ENCODE results near the gene SERPINA5. TPM values are rescaled to one million over a fixed set of nuclear protein-coding genes. Genes with fewer than 3 reads are reported as not detected.

The SERPINA5 gene
- total and polyA plus RNA-seq, 8 donors: 52.3 to 139 (median 96.0) TPM

DNA sequence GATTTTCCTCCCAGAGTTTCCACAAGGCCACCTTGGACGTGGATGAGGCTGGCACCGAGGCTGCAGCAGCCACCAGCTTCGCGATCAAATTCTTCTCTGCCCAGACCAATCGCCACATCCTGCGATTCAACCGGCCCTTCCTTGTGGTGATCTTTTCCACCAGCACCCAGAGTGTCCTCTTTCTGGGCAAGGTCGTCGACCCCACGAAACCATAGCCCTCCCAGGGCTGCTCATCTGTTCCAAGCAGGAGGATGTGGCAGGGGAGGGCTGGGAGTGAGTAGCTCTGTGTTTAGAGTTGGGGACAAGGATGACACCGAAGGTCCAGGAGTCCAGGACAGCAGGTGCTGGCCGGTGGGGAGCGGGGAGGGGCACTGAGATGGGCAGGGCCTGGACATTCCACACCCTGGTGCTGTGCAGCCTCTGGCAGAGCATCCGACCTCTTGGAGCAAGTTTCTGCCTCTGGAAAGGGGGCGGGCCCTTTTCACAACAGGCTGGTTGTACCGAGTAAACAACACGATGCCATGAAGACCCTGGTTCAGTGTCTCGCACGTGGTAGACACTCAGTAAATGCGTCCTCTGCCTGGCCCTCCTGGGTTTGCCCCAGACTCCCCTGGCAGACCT is 11.7 kb upstream of the SERPINA5 start:
- Histone ChIP-seq H3K4me3 (no peak overlapping the region), H3K9me3 (no peaks in the 10 kb centered on the region), H3K36me3 (peaks cover 0 to 7% (median 3%) of the 10 kb centered on the region in 3 donors), H3K27me3 (no peaks in the 10 kb centered on the region), H3K4me1 (peaks cover 9 to 35% (median 34%) of the 10 kb centered on the region in 3 donors), H3K27ac (no peak overlapping the region)
- intact Hi-C loops (cut with DNase I): no loop called here
- 88 to 92% methylated on average over 19 to 20 of the region's 20 CpGs for WGBS, 2 donors
- TF ChIP-seq, protein P1, sequence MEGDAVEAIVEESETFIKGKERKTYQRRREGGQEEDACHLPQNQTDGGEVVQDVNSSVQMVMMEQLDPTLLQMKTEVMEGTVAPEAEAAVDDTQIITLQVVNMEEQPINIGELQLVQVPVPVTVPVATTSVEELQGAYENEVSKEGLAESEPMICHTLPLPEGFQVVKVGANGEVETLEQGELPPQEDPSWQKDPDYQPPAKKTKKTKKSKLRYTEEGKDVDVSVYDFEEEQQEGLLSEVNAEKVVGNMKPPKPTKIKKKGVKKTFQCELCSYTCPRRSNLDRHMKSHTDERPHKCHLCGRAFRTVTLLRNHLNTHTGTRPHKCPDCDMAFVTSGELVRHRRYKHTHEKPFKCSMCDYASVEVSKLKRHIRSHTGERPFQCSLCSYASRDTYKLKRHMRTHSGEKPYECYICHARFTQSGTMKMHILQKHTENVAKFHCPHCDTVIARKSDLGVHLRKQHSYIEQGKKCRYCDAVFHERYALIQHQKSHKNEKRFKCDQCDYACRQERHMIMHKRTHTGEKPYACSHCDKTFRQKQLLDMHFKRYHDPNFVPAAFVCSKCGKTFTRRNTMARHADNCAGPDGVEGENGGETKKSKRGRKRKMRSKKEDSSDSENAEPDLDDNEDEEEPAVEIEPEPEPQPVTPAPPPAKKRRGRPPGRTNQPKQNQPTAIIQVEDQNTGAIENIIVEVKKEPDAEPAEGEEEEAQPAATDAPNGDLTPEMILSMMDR (IDR thresholded peaks at IDR 0.05): no peak
- ATAC-seq (no peak), DNase-seq (peak in 3 of 6 donors; percentile 0 to 14 (median 8)), FAIRE-seq (no peak)

GRCh38 chr14:94570002-94570400 is 11.2 kb upstream of the SERPINA5 start:
- Histone ChIP-seq H3K4me1 (peaks cover 9 to 34% (median 31%) of the 10 kb centered on the region in 3 donors), H3K9me3 (no peaks in the 10 kb centered on the region), H3K4me3 (no peak overlapping the region), H3K36me3 (peaks cover 0 to 7% (median 3%) of the 10 kb centered on the region in 3 donors), H3K27me3 (no peaks in the 10 kb centered on the region), H3K27ac (no peak overlapping the region)
- ATAC-seq (no peak), FAIRE-seq (no peak), DNase-seq (peak in 2 of 6 donors; percentile 1 to 9)
- TF ChIP-seq, protein P1 (IDR thresholded peaks at IDR 0.05): no peak
- intact Hi-C loops (cut with DNase I): no loop called here
- WGBS, 2 donors: 91 to 98% methylated on average over 6 of the region's 6 CpGs

DNA sequence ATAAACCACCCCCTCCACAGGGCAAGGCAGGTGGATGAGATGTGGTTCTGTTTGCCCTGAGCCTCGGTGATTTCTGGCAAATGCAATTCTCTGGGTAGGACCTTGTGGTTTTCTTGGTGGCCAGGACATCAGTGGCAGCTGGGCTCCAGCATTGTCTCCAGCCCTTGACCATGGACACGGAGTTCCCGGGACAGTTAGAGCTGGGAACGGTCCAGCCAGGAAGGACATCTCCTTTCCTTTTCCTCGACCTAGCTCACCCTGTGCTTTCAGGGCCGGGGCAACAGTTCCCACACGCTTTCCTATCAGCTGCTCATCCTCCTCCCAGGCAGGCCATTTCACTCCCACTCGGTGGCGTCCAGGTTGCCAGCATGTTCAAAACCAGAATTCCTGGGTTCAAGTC is 10.8 kb upstream of the SERPINA5 start:
- intact Hi-C loops (cut with DNase I): no loop called here
- TF ChIP-seq, protein P1 (IDR thresholded peaks at IDR 0.05): no peak
- 88 to 89% methylated on average over 9 of the region's 9 CpGs for WGBS, 2 donors
- no peak for ATAC-seq
- H3K4me1 ChIP-seq: peaks cover 12 to 35% (median 35%) of the 10 kb centered on the region in 3 donors
- peak in 3 of 6 donors; percentile 1 to 10 (median 8) for DNase-seq
- no peaks in the 10 kb centered on the region for H3K27me3 ChIP-seq
- H3K36me3 ChIP-seq: peaks cover 0 to 7% (median 3%) of the 10 kb centered on the region in 3 donors
- no peak overlapping the region for H3K27ac ChIP-seq
- no peak for FAIRE-seq
- no peak overlapping the region for H3K4me3 ChIP-seq
- H3K9me3 ChIP-seq: no peaks in the 10 kb centered on the region

GRCh38 chr14:94571395-94571794 is 9.8 kb upstream of the SERPINA5 start:
- TF ChIP-seq, protein P1 (IDR thresholded peaks at IDR 0.05): no peak
- Histone ChIP-seq H3K36me3 (peaks cover 0 to 7% (median 3%) of the 10 kb centered on the region in 3 donors), H3K4me3 (no peak overlapping the region), H3K4me1 (peaks cover 17 to 43% (median 39%) of the 10 kb centered on the region in 3 donors), H3K27ac (peak overlapping the region in 2 of 4 donors; percentile 64 to 70), H3K9me3 (no peaks in the 10 kb centered on the region), H3K27me3 (no peaks in the 10 kb centered on the region)
- intact Hi-C loops (cut with DNase I): no loop called here
- 43 to 56% methylated on average over 7 of the region's 7 CpGs for WGBS, 2 donors
- ATAC-seq (peak in 1 of 4 donors; percentile 2), DNase-seq (peak in 1 of 6 donors; percentile 20), FAIRE-seq (no peak)

DNA sequence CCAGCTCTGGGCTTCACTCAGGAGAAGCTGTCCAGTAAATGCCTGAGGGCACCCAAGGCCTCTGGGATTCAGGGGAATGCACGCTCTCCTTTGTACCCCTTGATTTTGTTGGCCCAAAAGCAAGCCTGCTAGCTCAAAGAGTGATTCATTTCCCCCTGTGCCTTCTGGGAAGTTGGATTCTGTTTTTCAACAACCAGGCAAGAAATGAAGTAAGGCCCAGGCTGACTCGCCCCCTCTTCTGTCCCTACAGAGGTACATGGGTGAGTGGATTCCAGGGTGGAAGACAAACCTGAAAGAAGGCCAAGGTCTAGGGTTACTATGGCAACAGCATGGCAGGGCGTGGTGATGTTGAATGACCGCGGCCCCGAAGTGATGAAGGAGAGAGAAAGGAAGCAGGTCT is 9.3 kb upstream of the SERPINA5 start:
- Histone ChIP-seq H3K4me3 (no peak overlapping the region), H3K4me1 (peaks cover 19 to 44% (median 39%) of the 10 kb centered on the region in 3 donors), H3K9me3 (no peaks in the 10 kb centered on the region), H3K36me3 (peaks cover 0 to 6% (median 3%) of the 10 kb centered on the region in 3 donors), H3K27me3 (no peaks in the 10 kb centered on the region), H3K27ac (peak overlapping the region; percentile 3 to 70 (median 44))
- ATAC-seq (peak; percentile 17 to 20 (median 18)), FAIRE-seq (no peak), DNase-seq (peak in 2 of 6 donors; percentile 15 to 55)
- TF ChIP-seq, protein P1 (IDR thresholded peaks at IDR 0.05): no peak
- WGBS, 2 donors: 65 to 76% methylated on average over 6 of the region's 6 CpGs
- intact Hi-C loops (cut with DNase I): no loop called here

All from pancreas (tissue), 10 donors.